Muscle of back (tissue), 13 donors: Measurements from ENCODE around the gene MAP3K15. TPM values are rescaled to one million over a fixed set of nuclear protein-coding genes. Genes with fewer than 3 reads are reported as not detected.

Source experiments
- DNase-seq, 3 donors: peaks; one replicate each; pipeline versions ENCODE4 v3.0.0 to v3.0.0-alpha.2; 2013
- long read RNA-seq, 9 donors: transcript quantifications; one replicate each; lab custom pipeline, GENCODE V29; 2026
- polyA plus RNA-seq, 10 donors: library from polyadenylated mRNA; unstranded; fragments of 120-200 nt; gene quantifications; one replicate each; pipeline ENCODE4 v1.2.1, GENCODE V29; 2013; ENCODE audit not compliant: insufficient read length in 10 of 10

MAP3K15 gene
- 1 to 10 TPM in 1 of 10 donors, under 1 TPM in 9; 0.29 to 1.2 (median 0.72) TPM for polyA plus RNA-seq
- long read RNA-seq, donor 1: 0 reads
- long read RNA-seq, donor 2, partial matches to known transcripts: 119 of 156 reads
- long read RNA-seq, donor 2, other reads (novel, unspliced or antisense): 37 of 156 reads
- long read RNA-seq, donor 3: 0 reads
- long read RNA-seq, donor 4, partial matches to known transcripts: 7 of 7 reads
- long read RNA-seq, donor 4, other reads (novel, unspliced or antisense): 0 of 7 reads
- long read RNA-seq, donor 5: 0 reads
- long read RNA-seq, donor 6: 0 reads
- long read RNA-seq, donor 7: 0 reads
- long read RNA-seq, donor 8: 0 reads
- long read RNA-seq, donor 9, partial matches to known transcripts: 0 of 1 reads
- long read RNA-seq, donor 9, other reads (novel, unspliced or antisense): 0 of 1 reads

- DNase-seq: peak in 1 of 3 donors; percentile 30
These were observed at the start of gene MAP3K15 for GRCh38 chrX:19514791-19515614. TSS of gene MAP3K15 (minus strand) at chrX:19515508. CDS start at chrX:19515261, 247 bp downstream.

- DNase-seq: no peak
These were observed 49.3 kb upstream of the MAP3K15 start for GRCh38 chrX:19564606-19565005.

GRCh38 chrX:19563746-19564145 lies 48.4 kb upstream of the MAP3K15 start:
- no peak for DNase-seq

GRCh38 chrX:19563327-19563726 lies 48.0 kb upstream of the MAP3K15 start:
- DNase-seq: no peak

- no peak for DNase-seq
These were observed 45.3 kb upstream of the MAP3K15 start for GRCh38 chrX:19560611-19561010.

GRCh38 chrX:19557822-19558221 lies 42.5 kb upstream of the MAP3K15 start:
- no peak for DNase-seq

GRCh38 chrX:19556202-19556601 lies 40.9 kb upstream of the MAP3K15 start:
- no peak for DNase-seq

- no peak for DNase-seq
These were observed 40.4 kb upstream of the MAP3K15 start for GRCh38 chrX:19555683-19556082.

- no peak for DNase-seq
These were observed 39.9 kb upstream of the MAP3K15 start for GRCh38 chrX:19555236-19555635.

GRCh38 chrX:19554786-19555185 lies 39.5 kb upstream of the MAP3K15 start:
- peak; percentile 11 to 68 (median 32) for DNase-seq

GRCh38 chrX:19552793-19553192 lies 37.5 kb upstream of the MAP3K15 start:
- DNase-seq: no peak

- DNase-seq: no peak
These were observed 34.5 kb upstream of the MAP3K15 start for GRCh38 chrX:19549838-19550237.

- DNase-seq: no peak
These were observed 33.6 kb upstream of the MAP3K15 start for GRCh38 chrX:19548934-19549333.

GRCh38 chrX:19548279-19548678 lies 33.0 kb upstream of the MAP3K15 start:
- DNase-seq: no peak

- no peak for DNase-seq
These were observed 30.3 kb upstream of the MAP3K15 start for GRCh38 chrX:19545651-19546050.

GRCh38 chrX:19544693-19545305 lies 29.5 kb upstream of the MAP3K15 start:
- peak; percentile 23 to 62 (median 61) for DNase-seq

GRCh38 chrX:19543951-19544381 lies 28.7 kb upstream of the MAP3K15 start:
- no peak for DNase-seq

GRCh38 chrX:19543020-19543715 lies 27.9 kb upstream of the MAP3K15 start:
- no peak for DNase-seq

- DNase-seq: no peak
These were observed 26.6 kb upstream of the MAP3K15 start for GRCh38 chrX:19541931-19542330.

GRCh38 chrX:19541196-19541595 lies 25.9 kb upstream of the MAP3K15 start:
- no peak for DNase-seq

GRCh38 chrX:19540076-19540475 lies 24.8 kb upstream of the MAP3K15 start:
- DNase-seq: no peak

- DNase-seq: no peak
These were observed 24.4 kb upstream of the MAP3K15 start for GRCh38 chrX:19539665-19540064.
